Measurements from ENCODE around the gene ENO4. TPM values are rescaled to one million over a fixed set of nuclear protein-coding genes. Genes with fewer than 3 reads are reported as not detected.

The ENO4 gene
- total and polyA plus RNA-seq, 8 donors, result 0.05 to 2.2 (median 0.31) TPM; not detected in 4

- H3K36me3 ChIP-seq, result no peaks in the 10 kb centered on the region
- H3K4me3 ChIP-seq, result no peak overlapping the region
- H3K27ac ChIP-seq, result no peak overlapping the region
- H3K27me3 ChIP-seq, result peaks cover 0 to 4% (median 0%) of the 10 kb centered on the region in 3 donors
- H3K4me1 ChIP-seq, result no peaks in the 10 kb centered on the region
- 41 to 71% (median 53%) methylated on average over 2 of the region's 2 CpGs for WGBS, 5 donors
- no peaks in the 10 kb centered on the region for H3K9me3 ChIP-seq
- no peak for DNase-seq
- intact Hi-C loops (cut with DNase I; ENCODE audit: low total_unique reads), result no loop called here
- TF ChIP-seq POLR2A (IDR thresholded peaks at IDR 0.05) (no peak), POLR2AphosphoS5 (IDR thresholded peaks at IDR 0.05) (no peak), EP300 (IDR thresholded peaks at IDR 0.05) (no peak), CTCF (IDR thresholded peaks at IDR 0.05) (no peak)
These were observed 23.8 kb downstream of the ENO4 start for GRCh38 chr10:116873134-116873533.

- Histone ChIP-seq H3K4me1 (no peaks in the 10 kb centered on the region), H3K27me3 (peaks cover 0 to under 1% (median 0%) of the 10 kb centered on the region in 3 donors), H3K9me3 (no peaks in the 10 kb centered on the region), H3K27ac (no peak overlapping the region), H3K36me3 (no peaks in the 10 kb centered on the region), H3K4me3 (no peak overlapping the region)
- intact Hi-C loops (cut with DNase I; ENCODE audit: low total_unique reads), result no loop called here
- TF ChIP-seq EP300 (IDR thresholded peaks at IDR 0.05), result no peak
- no peak for TF ChIP-seq CTCF (IDR thresholded peaks at IDR 0.05)
- WGBS, 5 donors, result 85 to 94% (median 87%) methylated on average over 2 of the region's 2 CpGs
- no peak for DNase-seq
These were observed 26.6 kb downstream of the ENO4 start for GRCh38 chr10:116875897-116876296.

GRCh38 chr10:116877391-116877790 is 28.1 kb downstream of the ENO4 start:
- intact Hi-C loops (cut with DNase I; ENCODE audit: low total_unique reads), result no loop called here
- 66 to 92% (median 83%) methylated on average over 3 of the region's 3 CpGs for WGBS, 5 donors
- H3K4me1 ChIP-seq, result no peaks in the 10 kb centered on the region
- H3K9me3 ChIP-seq, result no peaks in the 10 kb centered on the region
- H3K27ac ChIP-seq, result no peak overlapping the region
- H3K27me3 ChIP-seq, result no peaks in the 10 kb centered on the region
- no peaks in the 10 kb centered on the region for H3K36me3 ChIP-seq
- no peak for TF ChIP-seq POLR2AphosphoS5 (IDR thresholded peaks at IDR 0.05)
- no peak for TF ChIP-seq CTCF (IDR thresholded peaks at IDR 0.05)
- TF ChIP-seq POLR2A (IDR thresholded peaks at IDR 0.05), result no peak
- no peak overlapping the region for H3K4me3 ChIP-seq
- DNase-seq, result no peak

- no peaks in the 10 kb centered on the region for H3K9me3 ChIP-seq
- H3K27ac ChIP-seq, result no peak overlapping the region
- WGBS, 5 donors, result 64 to 78% (median 70%) methylated on average over 2 of the region's 2 CpGs
- DNase-seq, result no peak
- H3K4me1 ChIP-seq, result no peaks in the 10 kb centered on the region
- H3K27me3 ChIP-seq, result no peaks in the 10 kb centered on the region
- no peak for TF ChIP-seq POLR2AphosphoS5 (IDR thresholded peaks at IDR 0.05)
- no peak for TF ChIP-seq EP300 (IDR thresholded peaks at IDR 0.05)
- no peak for TF ChIP-seq CTCF (IDR thresholded peaks at IDR 0.05)
- TF ChIP-seq POLR2A (IDR thresholded peaks at IDR 0.05), result no peak
- no peak overlapping the region for H3K4me3 ChIP-seq
- H3K36me3 ChIP-seq, result no peaks in the 10 kb centered on the region
- intact Hi-C loops (cut with DNase I; ENCODE audit: low total_unique reads), result no loop called here
These were observed 28.8 kb downstream of the ENO4 start for GRCh38 chr10:116878123-116878522.
